Measurements from ENCODE around the gene PAH.

PAH gene

GRCh38 chr12:102917026-102917787 lies at the start of gene PAH:
Gene PAH, minus strand, starts transcription at chr12:102917244. Its CDS starts 114 bp downstream, at chr12:102917130.
- peak; percentile 3 for DNase-seq

DNA sequence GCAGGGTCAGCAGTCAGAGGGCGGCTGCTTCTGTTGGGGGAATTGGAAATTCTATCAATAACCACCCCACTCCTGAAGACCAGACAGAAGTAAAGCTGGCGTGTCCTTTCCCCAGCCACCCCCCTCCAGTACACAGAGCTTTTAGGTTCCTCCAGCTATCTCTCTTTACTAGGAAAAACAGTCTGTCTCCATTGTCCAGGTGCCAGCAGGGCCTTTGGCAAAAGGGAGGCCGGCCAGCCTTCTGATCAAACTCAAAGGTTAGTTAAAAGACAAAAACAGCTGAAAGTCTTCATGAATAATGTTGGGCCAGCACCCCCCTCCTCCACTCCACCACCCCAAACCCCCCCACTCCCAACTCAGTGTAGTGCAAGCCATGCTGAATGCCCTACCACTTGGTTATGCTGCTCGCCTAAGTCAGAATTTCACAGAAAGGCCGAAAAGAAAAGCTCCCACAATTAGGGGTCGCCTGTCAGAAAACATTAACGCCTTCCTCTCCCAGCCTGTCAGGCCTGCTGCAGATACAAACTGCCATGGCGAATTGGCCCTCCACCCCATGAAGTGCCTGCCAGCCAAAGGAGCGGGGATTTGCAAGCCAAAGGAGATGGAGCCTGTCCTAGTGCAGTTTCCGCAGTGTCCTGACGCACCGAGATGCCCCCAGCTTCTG lies 49.3 kb upstream of the PAH start:
- DNase-seq, result no peak

- DNase-seq, result no peak
These were observed 48.5 kb upstream of the PAH start for GRCh38 chr12:102965281-102966155.

- DNase-seq, result no peak
These were observed 47.8 kb upstream of the PAH start for GRCh38 chr12:102964872-102965271.

GRCh38 chr12:102963796-102964195 lies 46.8 kb upstream of the PAH start:
- no peak for DNase-seq

DNA sequence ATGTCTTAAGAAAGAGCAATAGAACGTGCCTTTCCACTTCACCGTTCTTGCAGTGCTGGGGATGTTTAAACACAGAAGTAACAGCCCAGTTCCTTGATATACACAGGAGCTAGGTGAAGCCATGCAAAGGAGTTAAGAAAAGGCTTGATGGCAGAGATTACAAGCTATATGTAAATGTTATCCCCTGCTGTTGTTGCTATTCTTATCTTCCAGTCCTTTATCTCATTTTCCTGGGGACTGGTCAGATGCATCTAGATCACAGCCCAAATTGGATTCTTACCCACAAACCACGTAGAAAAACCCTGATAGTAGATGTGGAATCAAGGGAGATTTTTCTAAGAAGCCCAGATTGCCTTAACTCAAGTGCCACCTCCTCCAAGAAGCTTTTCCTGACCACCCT lies 45.9 kb upstream of the PAH start:
- no peak for DNase-seq

GRCh38 chr12:102962532-102962931 lies 45.5 kb upstream of the PAH start:
- no peak for DNase-seq

- no peak for DNase-seq
These were observed 44.4 kb upstream of the PAH start for GRCh38 chr12:102961466-102961855.

GRCh38 chr12:102960766-102961465 lies 43.9 kb upstream of the PAH start:
- no peak for DNase-seq

GRCh38 chr12:102959391-102959790 lies 42.3 kb upstream of the PAH start:
- no peak for DNase-seq

GRCh38 chr12:102958830-102959176 lies 41.8 kb upstream of the PAH start:
- no peak for DNase-seq

DNA sequence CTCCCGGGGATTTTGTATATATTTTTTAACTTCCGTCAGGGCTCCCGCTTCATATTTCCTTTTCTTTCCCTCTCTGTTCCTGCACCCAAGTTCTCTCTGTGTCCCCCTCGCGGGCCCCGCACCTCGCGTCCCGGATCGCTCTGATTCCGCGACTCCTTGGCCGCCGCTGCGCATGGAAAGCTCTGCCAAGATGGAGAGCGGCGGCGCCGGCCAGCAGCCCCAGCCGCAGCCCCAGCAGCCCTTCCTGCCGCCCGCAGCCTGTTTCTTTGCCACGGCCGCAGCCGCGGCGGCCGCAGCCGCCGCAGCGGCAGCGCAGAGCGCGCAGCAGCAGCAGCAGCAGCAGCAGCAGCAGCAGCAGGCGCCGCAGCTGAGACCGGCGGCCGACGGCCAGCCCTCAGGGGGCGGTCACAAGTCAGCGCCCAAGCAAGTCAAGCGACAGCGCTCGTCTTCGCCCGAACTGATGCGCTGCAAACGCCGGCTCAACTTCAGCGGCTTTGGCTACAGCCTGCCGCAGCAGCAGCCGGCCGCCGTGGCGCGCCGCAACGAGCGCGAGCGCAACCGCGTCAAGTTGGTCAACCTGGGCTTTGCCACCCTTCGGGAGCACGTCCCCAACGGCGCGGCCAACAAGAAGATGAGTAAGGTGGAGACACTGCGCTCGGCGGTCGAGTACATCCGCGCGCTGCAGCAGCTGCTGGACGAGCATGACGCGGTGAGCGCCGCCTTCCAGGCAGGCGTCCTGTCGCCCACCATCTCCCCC lies 41.2 kb upstream of the PAH start:
- DNase-seq, result no peak

- DNase-seq, result no peak
These were observed 40.5 kb upstream of the PAH start, which contains the start of gene ASCL1 for GRCh38 chr12:102957339-102958050. Gene ASCL1, plus strand, starts transcription at chr12:102957674. Its CDS starts 571 bp downstream, at chr12:102958245.

DNA sequence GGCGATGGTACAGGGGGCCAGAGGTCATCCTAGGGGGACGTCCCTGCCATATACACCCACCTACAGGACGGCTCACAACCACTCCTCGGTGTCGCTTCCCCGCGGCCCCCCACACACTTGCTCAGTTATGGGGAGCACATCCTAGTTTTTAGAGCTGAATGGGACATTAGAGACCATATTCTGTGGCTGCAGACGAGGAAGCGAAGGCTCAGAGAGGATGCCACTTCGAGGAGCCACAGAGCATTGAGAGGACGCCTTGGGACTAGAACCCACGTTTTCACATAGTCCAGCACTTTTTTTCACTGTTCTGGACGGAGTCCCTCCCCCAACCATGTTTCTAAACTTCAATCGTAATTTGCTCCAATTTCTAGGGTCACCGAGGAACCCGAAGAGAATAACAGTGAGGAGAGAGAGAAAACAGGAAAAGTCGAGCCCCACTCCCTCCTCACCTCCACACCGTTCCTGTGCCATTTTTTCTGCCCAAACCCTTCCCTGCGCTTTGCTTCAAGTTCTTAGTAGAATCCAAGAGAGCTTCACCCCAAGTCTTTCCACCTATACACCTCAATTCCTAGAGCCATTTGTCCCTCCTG lies 39.8 kb upstream of the PAH start:
- DNase-seq, result no peak

DNA sequence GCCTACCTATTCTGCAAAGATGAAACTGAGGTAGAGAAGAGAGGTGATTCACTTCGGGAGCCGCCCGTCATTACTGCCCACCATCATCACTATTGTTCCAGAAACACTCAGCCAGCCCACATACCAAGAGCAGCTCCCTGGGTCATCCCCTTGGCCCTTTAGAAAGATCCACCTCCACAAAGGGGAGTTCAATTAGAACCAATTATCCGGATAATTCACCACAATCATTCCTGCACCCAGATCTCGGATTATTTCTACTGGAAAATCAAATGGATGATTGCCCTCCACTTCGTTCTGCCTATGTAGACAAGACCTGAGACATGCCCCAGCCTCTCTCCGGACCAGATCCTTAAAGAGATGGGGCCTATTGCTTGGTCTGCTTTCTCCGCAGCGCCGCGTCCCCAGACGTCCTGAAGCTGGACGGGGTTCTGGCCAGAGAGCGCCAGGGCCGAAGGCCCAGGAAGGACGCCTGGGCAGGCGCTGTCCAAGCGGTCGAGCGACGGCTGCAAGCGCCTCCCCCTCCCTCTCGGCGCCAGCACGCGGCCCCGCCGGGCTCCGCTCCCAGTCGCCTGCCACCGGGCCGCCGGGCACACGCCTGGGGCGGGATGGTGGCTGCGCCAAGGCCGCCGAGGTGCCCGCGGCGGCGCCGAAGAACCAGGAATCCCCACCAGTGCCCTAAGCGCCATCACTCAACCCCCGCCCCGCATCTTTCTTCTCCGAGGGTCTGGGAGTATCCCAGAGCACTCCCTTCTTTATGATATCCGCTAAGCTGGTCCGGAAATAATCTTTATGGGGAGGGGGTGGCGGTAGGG lies 39.1 kb upstream of the PAH start:
- no peak for DNase-seq

DNA sequence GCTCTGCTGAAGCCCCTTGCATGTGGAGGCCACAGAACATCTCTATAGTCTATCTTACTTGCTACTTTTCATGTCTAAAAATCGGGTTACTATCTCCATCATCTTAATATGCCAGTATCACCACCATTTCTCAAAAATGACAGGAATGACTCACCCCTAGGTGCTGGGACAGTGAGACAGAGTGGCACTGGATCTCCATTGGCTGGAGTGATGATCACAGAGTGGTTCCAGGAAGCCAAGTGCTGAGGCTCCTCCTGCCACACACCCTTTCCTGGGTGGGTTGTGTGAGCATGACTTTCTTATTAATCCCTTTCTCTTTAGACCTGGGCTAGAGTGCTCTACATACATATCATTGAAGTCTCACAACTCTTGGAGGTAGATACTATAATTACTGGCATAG lies 37.1 kb upstream of the PAH start:
- no peak for DNase-seq

- DNase-seq, result no peak
These were observed 36.2 kb upstream of the PAH start for GRCh38 chr12:102953221-102953620.

DNA sequence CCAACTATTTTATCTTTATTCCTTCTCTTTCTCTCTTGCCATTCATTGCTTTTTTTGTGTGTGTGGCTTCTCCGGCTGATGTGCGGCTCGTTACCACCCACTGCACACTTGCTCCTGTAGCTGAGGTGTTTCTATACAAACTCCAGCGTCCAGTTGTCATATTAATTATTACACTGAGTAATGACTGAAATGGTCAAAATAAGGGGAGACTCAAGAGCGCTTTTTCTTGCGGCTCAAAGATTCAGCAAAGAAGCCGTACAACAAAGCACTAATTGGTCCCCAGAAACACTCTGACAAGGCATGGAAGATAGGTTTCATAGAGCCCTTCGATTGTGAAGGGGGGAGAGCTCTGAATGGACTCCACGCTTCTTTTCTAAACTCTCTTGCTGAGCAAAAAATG lies 34.8 kb upstream of the PAH start:
- DNase-seq, result no peak

- DNase-seq, result no peak
These were observed 34.0 kb upstream of the PAH start for GRCh38 chr12:102950950-102951619.
